ENCODE results near the gene RTN4RL1. TPM values are rescaled to one million over a fixed set of nuclear protein-coding genes. Genes with fewer than 3 reads are reported as not detected.

The RTN4RL1 gene
- total and polyA plus RNA-seq, 9 of the 15 experiments (the other 6 are each of a cell fraction or from before 2014, with no cell fraction given), result 0.04 to 0.06 (median 0.04) TPM; not detected in 5

DNA sequence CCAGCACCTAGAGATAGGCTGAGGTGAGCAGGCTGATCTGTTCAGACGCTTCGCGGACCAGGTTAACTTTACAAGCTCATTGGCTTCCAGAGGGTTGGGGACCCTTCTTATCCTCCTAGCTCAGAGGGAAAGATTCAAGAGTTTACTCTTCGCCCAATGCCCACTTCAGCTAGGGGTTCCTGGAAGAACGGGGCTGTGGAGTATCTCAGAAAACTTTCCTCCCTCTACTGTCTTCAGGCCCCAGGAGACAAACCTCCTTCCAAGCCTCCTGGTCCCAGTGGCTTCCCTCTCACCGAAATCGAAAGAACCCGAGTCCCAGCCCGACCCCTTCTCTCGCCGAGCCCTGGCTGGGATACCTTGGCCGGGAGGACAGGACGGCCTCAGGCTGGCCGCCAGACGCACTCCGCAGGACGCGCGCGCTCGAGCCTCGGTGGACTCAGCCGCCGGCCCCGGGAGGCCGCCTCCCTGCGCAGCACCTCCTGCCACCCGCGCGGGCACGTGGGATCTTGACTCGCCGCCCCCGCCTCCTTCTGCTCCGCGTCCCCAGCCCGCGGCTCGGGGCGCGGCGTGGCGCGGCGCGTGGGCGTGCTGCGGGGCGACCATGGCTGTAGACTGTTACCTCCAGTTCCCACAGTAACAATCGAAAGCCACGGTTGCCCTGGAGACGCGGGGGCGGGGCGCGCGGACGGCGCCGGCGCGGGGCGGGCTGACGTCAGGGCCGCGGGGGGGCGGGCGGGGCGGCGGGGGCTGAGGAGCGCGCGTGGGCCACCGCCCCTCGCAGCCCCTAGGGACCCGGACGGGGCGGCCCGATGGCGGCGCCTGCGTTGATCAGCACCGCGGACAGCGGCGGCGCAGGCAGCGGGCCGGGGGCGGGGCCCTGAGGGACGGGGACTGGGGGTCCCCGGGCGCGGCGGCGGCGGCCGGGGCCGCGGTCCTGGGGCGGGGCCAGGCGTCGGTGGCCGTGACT is 24.5 kb upstream of the RTN4RL1 start (continued):
- peak in 1 of 2 experiments; percentile 55 for TF ChIP-seq E2F6 (IDR thresholded peaks at IDR 0.05; ENCODE audit: borderline replicate concordance in 1 of 2, extremely low read depth in 1 of 2, insufficient read depth in 1 of 2, insufficient read length in 1 of 2, low read depth in 1 of 2, low read length in 1 of 2, poor library complexity in 1 of 2, severe bottlenecking in 1 of 2)
- no peak for TF ChIP-seq GTF2F1 (IDR thresholded peaks at IDR 0.05; ENCODE audit: low read depth, low read length)
- TF ChIP-seq SMAD4 (CRISPR knock-in tag; conservative IDR thresholded peaks at IDR 0.05), result 0 out of 2 replicates have a peak, but pooled peaks have one; percentile 26
- no peak for TF ChIP-seq ARHGAP35 (IDR thresholded peaks at IDR 0.05; ENCODE audit: partially characterized antibody)
- TF ChIP-seq, protein P1, sequence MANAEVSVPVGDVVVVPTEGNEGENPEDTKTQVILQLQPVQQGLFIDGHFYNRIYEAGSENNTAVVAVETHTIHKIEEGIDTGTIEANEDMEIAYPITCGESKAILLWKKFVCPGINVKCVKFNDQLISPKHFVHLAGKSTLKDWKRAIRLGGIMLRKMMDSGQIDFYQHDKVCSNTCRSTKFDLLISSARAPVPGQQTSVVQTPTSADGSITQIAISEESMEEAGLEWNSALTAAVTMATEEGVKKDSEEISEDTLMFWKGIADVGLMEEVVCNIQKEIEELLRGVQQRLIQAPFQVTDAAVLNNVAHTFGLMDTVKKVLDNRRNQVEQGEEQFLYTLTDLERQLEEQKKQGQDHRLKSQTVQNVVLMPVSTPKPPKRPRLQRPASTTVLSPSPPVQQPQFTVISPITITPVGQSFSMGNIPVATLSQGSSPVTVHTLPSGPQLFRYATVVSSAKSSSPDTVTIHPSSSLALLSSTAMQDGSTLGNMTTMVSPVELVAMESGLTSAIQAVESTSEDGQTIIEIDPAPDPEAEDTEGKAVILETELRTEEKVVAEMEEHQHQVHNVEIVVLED (CRISPR knock-in tag; IDR thresholded peaks at IDR 0.05), result peak; percentile 87
- peak; percentile 63 for TF ChIP-seq RFX1 (IDR thresholded peaks at IDR 0.05)
- TF ChIP-seq, protein P2, sequence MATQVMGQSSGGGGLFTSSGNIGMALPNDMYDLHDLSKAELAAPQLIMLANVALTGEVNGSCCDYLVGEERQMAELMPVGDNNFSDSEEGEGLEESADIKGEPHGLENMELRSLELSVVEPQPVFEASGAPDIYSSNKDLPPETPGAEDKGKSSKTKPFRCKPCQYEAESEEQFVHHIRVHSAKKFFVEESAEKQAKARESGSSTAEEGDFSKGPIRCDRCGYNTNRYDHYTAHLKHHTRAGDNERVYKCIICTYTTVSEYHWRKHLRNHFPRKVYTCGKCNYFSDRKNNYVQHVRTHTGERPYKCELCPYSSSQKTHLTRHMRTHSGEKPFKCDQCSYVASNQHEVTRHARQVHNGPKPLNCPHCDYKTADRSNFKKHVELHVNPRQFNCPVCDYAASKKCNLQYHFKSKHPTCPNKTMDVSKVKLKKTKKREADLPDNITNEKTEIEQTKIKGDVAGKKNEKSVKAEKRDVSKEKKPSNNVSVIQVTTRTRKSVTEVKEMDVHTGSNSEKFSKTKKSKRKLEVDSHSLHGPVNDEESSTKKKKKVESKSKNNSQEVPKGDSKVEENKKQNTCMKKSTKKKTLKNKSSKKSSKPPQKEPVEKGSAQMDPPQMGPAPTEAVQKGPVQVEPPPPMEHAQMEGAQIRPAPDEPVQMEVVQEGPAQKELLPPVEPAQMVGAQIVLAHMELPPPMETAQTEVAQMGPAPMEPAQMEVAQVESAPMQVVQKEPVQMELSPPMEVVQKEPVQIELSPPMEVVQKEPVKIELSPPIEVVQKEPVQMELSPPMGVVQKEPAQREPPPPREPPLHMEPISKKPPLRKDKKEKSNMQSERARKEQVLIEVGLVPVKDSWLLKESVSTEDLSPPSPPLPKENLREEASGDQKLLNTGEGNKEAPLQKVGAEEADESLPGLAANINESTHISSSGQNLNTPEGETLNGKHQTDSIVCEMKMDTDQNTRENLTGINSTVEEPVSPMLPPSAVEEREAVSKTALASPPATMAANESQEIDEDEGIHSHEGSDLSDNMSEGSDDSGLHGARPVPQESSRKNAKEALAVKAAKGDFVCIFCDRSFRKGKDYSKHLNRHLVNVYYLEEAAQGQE (IDR thresholded peaks at IDR 0.05; ENCODE audit: borderline replicate concordance), result peak; percentile 91
- TF ChIP-seq, protein P2 (CRISPR knock-in tag; IDR thresholded peaks at IDR 0.05; ENCODE audit: low read depth), result peak; percentile 96
- peak; percentile 99 for TF ChIP-seq VEZF1 (CRISPR knock-in tag; IDR thresholded peaks at IDR 0.05)
- TF ChIP-seq CTBP1 (IDR thresholded peaks at IDR 0.05; ENCODE audit: borderline replicate concordance), result 0 out of 2 replicates have a peak, but pooled peaks have one; percentile 12
- TF ChIP-seq SAFB (IDR thresholded peaks at IDR 0.05; ENCODE audit: borderline replicate concordance, low read depth, low read length), result peak; percentile 91
- TF ChIP-seq SAP30 (IDR thresholded peaks at IDR 0.05; ENCODE audit: borderline replicate concordance, insufficient read depth, low read depth, low read length, poor library complexity, severe bottlenecking), result peak; percentile 81
- no peak for TF ChIP-seq ZBTB1 (CRISPR knock-in tag; IDR thresholded peaks at IDR 0.05; ENCODE audit: borderline replicate concordance, low read depth)
